ENCODE data around the gene XIRP2. TPM values are rescaled to one million over a fixed set of nuclear protein-coding genes. Genes with fewer than 3 reads are reported as not detected.
A peak's percentile ranks its signal among the peaks of the same experiment; 100 is the strongest.

The XIRP2 gene
- total and polyA plus RNA-seq, 2 of the 8 experiments (the other 6 are each of a cell fraction or from before 2014, with no cell fraction given) = 0.11 TPM; not detected in 1

DNA sequence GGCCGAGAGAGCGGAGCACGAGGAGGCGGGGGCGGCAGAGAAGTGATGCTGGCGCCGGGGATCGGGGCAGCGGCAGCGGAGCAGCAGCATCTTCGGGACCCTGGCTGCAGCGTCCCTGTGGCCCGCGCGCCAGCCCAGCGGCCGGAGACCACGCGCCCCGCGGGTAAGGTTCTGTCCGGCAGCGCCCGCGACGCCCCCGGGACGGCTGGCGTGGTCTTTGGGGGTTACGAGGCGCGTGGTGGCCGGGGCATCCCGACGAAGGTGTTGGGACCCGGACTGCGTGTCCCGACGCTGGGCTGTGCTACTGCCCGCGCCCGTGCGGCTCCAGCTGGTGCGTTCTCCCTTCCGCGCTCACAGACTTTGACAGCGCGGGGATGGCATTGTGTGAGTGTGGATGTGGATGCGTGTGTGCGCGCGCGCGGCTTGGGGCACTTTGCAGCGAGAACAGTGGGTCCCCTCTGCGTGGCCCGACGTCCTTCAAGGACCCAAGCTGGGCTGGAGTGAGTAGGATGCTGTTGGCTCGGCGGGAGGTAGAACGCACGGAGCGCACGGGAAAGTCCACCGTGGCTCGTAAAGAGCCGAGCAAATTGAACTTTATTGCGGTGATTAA lies 405.0 kb downstream of the XIRP2 start (continued):
- TF ChIP-seq SAP30 (IDR thresholded peaks at IDR 0.05; ENCODE audit: insufficient read depth, insufficient replicate concordance, low read length) (peak; percentile 85), KDM1A (IDR thresholded peaks at IDR 0.05; ENCODE audit: borderline replicate concordance, low read length) (no peak), POLR2AphosphoS5 (IDR thresholded peaks at IDR 0.05; ENCODE audit: low read depth, low read length) (no peak), BRCA1 (IDR thresholded peaks at IDR 0.05; ENCODE audit: low read depth, low read length) (no peak), POU5F1 (IDR thresholded peaks at IDR 0.05; ENCODE audit: low read depth, low read length) (no peak), SP4 (IDR thresholded peaks at IDR 0.05; ENCODE audit: low read length) (no peak), HDAC6 (IDR thresholded peaks at IDR 0.05; ENCODE audit: low read depth, low read length) (no peak), NANOG (IDR thresholded peaks at IDR 0.05; ENCODE audit: insufficient read depth, low read depth, low read length, poor library complexity, severe bottlenecking) (no peak), CREB1 (IDR thresholded peaks at IDR 0.05) (no peak), SIN3A (conservative IDR thresholded peaks at IDR 0.05 in 1 of 2, IDR thresholded peaks at IDR 0.05 in 1 of 2; ENCODE audit: low read depth in 1 of 2, low read length in 2 of 2) (peak in 1 of 2 experiments; percentile 79; a peak in 2 of 4 replicates), TAF1 (IDR thresholded peaks at IDR 0.05; ENCODE audit: low read depth, low read length) (no peak), ASH2L (IDR thresholded peaks at IDR 0.05; ENCODE audit: low read length) (peak; percentile 15), SIRT6 (IDR thresholded peaks at IDR 0.05; ENCODE audit: low read length) (no peak), RXRA (IDR thresholded peaks at IDR 0.05; ENCODE audit: insufficient read depth, low read depth, low read length) (no peak), POLR2A (IDR thresholded peaks at IDR 0.05; ENCODE audit: control extremely low read depth in 1 of 2, low read depth in 2 of 2, low read length in 2 of 2) (no peak), EZH2 (IDR thresholded peaks at IDR 0.05; ENCODE audit: low read depth, low read length, severe bottlenecking) (no peak), KDM4A (IDR thresholded peaks at IDR 0.05; ENCODE audit: low read depth, low read length, severe bottlenecking) (peak; percentile 88), CBX8 (IDR thresholded peaks at IDR 0.05; ENCODE audit: borderline replicate concordance, low read depth, low read length) (no peak), RFX5 (IDR thresholded peaks at IDR 0.05; ENCODE audit: borderline replicate concordance, low read depth, low read length) (no peak)
- TF ChIP-seq, protein P1, sequence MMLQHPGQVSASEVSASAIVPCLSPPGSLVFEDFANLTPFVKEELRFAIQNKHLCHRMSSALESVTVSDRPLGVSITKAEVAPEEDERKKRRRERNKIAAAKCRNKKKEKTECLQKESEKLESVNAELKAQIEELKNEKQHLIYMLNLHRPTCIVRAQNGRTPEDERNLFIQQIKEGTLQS (IDR thresholded peaks at IDR 0.05; ENCODE audit: insufficient read depth, low read depth, low read length) = no peak
- TF ChIP-seq, protein P2, sequence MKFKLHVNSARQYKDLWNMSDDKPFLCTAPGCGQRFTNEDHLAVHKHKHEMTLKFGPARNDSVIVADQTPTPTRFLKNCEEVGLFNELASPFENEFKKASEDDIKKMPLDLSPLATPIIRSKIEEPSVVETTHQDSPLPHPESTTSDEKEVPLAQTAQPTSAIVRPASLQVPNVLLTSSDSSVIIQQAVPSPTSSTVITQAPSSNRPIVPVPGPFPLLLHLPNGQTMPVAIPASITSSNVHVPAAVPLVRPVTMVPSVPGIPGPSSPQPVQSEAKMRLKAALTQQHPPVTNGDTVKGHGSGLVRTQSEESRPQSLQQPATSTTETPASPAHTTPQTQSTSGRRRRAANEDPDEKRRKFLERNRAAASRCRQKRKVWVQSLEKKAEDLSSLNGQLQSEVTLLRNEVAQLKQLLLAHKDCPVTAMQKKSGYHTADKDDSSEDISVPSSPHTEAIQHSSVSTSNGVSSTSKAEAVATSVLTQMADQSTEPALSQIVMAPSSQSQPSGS (IDR thresholded peaks at IDR 0.05; ENCODE audit: low read length) = no peak

Measured in H1 (cell line).